GM23338 (cell line): ENCODE results near the gene SEMA6B. TPM values are rescaled to one million over a fixed set of nuclear protein-coding genes. Genes with fewer than 3 reads are reported as not detected.

Experiments
- ATAC-seq: fragments of 200-7000 bp; cut with Tn5 transposase; 3 replicates; pipeline ENCODE4 v1.9.1; 2020
- DNase-seq: peaks from one replicate; pipeline ENCODE4 v3.0.0-alpha.2; 2015; ENCODE audit warnings: low spot score
- H2AFZ ChIP-seq: fragments of 200-600 bp; sonication (generic); 2 replicates; pipeline ENCODE4 v1.8.0; 2016; ENCODE audit warnings: antibody characterized with exemption, mild to moderate bottlenecking, moderate library complexity
- H3F3A ChIP-seq: fragments of 200-600 bp; sonication (generic); replicated peaks from 2 replicates; pipeline ENCODE4 v1.8.0; 2017; ENCODE audit warnings: antibody characterized with exemption, mixed run types, low read depth
- H3K27ac ChIP-seq: fragments of 200-600 bp; sonication (generic); 2 replicates; pipeline ENCODE4 v1.6.1; 2016; ENCODE audit warnings: low read depth
- H3K27me3 ChIP-seq: fragments of 200-600 bp; sonication (generic); 2 replicates; pipeline ENCODE4 v1.8.0; 2016; ENCODE audit warnings: mild to moderate bottlenecking, mixed run types, moderate library complexity; ENCODE audit not compliant: insufficient read depth
- H3K36me3 ChIP-seq: fragments of 200-600 bp; sonication (generic); 2 replicates; pipeline ENCODE4 v1.8.0; 2016; ENCODE audit warnings: mild to moderate bottlenecking; ENCODE audit not compliant: insufficient read depth
- H3K4me1 ChIP-seq: fragments of 200-600 bp; sonication (generic); 2 replicates; pipeline ENCODE4 v1.8.0; 2016; ENCODE audit warnings: mild to moderate bottlenecking, moderate library complexity; ENCODE audit not compliant: insufficient read depth
- H3K4me2 ChIP-seq: fragments of 200-600 bp; sonication (generic); 2 replicates; pipeline ENCODE4 v1.7.1; 2017; ENCODE audit warnings: mixed run types
- H3K4me3 ChIP-seq: fragments of 200-600 bp; sonication (generic); 2 replicates; pipeline ENCODE4 v1.6.1; 2016; ENCODE audit warnings: mixed run types
- H3K79me2 ChIP-seq: fragments of 200-600 bp; sonication (generic); replicated peaks from 2 replicates; pipeline ENCODE4 v1.8.0; 2017; ENCODE audit warnings: mild to moderate bottlenecking; ENCODE audit not compliant: insufficient read depth
- H3K9me2 ChIP-seq: fragments of 200-600 bp; sonication (generic); 2 replicates; pipeline ENCODE4 v1.8.0; 2017; ENCODE audit not compliant: insufficient read depth
- H4K20me1 ChIP-seq: fragments of 200-600 bp; sonication (generic); replicated peaks from 2 replicates; pipeline ENCODE4 v1.8.0; 2017; ENCODE audit warnings: mild to moderate bottlenecking; ENCODE audit not compliant: insufficient read depth
- H3K27ac Mint-ChIP-seq: 2 replicates; pipeline ENCODE4 v1.8.0; 2020; ENCODE audit warnings: inconsistent platforms, mild to moderate bottlenecking, moderate library complexity, mixed read lengths
- H3K27me3 Mint-ChIP-seq: 3 replicates; pipeline ENCODE4 v1.8.0; 2022; ENCODE audit warnings: low read depth, mild to moderate bottlenecking, moderate library complexity, mixed read lengths, inconsistent platforms; ENCODE audit not compliant: insufficient read depth, poor library complexity
- H3K36me3 Mint-ChIP-seq: 3 replicates; pipeline ENCODE4 v1.8.0; 2021; ENCODE audit warnings: low read depth, mild to moderate bottlenecking, inconsistent platforms, moderate library complexity, mixed read lengths
- H3K4me1 Mint-ChIP-seq: 3 replicates; pipeline ENCODE4 v1.8.0; 2020; ENCODE audit warnings: mild to moderate bottlenecking, inconsistent platforms, mixed read lengths
- H3K4me3 Mint-ChIP-seq: 3 replicates; pipeline ENCODE4 v1.8.0; 2021; ENCODE audit warnings: moderate library complexity, mild to moderate bottlenecking, inconsistent platforms, mixed read lengths
- H3K9me3 Mint-ChIP-seq: 3 replicates; pipeline ENCODE4 v1.8.0; 2020; ENCODE audit warnings: moderate library complexity, mild to moderate bottlenecking, inconsistent platforms, mixed read lengths
- CREB1 ChIP-seq: fragments of 250-450 bp; sonication (Bioruptor Pico); IDR thresholded peaks from 2 replicates; pipeline ENCODE4 v1.5.0; 2020; ENCODE audit warnings: low read depth, mild to moderate bottlenecking, moderate library complexity
- CTCF ChIP-seq, 2 experiments: fragments of 200-600 bp in 1 of 2; sonication (generic) in 1 of 2; conservative IDR thresholded peaks; 2 replicates each; pipeline versions ENCODE4 v1.5.1 to v1.6.1; 2016 to 2017; ENCODE audit warnings: antibody characterized with exemption in 2 of 2, low read depth in 2 of 2, mild to moderate bottlenecking in 2 of 2, moderate library complexity in 1 of 2
- JUNB ChIP-seq: IDR thresholded peaks from one replicate; pipeline ENCODE4 v1.6.1; 2016; ENCODE audit warnings: antibody characterized with exemption; ENCODE audit not compliant: unreplicated experiment
- NANOG ChIP-seq: IDR thresholded peaks from 2 replicates; pipeline ENCODE4 v1.6.1; 2016; ENCODE audit warnings: antibody characterized with exemption, borderline replicate concordance
- POLR2AphosphoS5 ChIP-seq: IDR thresholded peaks from 2 replicates; pipeline ENCODE4 v1.6.1; 2016; ENCODE audit warnings: antibody characterized with exemption, low read depth
- STAT1 ChIP-seq: IDR thresholded peaks from one replicate; pipeline ENCODE4 v1.6.1; 2016; ENCODE audit warnings: antibody characterized with exemption; ENCODE audit not compliant: unreplicated experiment
- ZNF114 ChIP-seq: fragments of 250-450 bp; sonication (Bioruptor Pico); IDR thresholded peaks from 2 replicates; pipeline ENCODE4 v1.5.0; 2020; ENCODE audit warnings: mild to moderate bottlenecking, moderate library complexity
- polyA plus RNA-seq: library from polyadenylated mRNA; unstranded; fragments of >200 nt; fragmentation: Nextera tagmentation; extraction: Ambion mirVana; gene quantifications from 2 replicates; pipeline ENCODE4 v1.2.1, GENCODE V29; 2016
- total RNA-seq: library from RNA; depleted of rRNA; stranded (reverse); fragments of >200 nt; shearing (Covaris generic); gene quantifications from 2 replicates; pipeline ENCODE4 v1.2.3, GENCODE V29; 2014
- TF ChIP-seq, protein P1 (sequence below): IDR thresholded peaks from 2 replicates; pipeline ENCODE4 v1.6.1; 2016; ENCODE audit warnings: antibody characterized with exemption
- TF ChIP-seq, protein P2 (sequence below): IDR thresholded peaks from one replicate; pipeline ENCODE4 v1.6.1; 2018; ENCODE audit warnings: antibody characterized with exemption; ENCODE audit not compliant: unreplicated experiment

SEMA6B gene
- total and polyA plus RNA-seq, 2 experiments from 2014 or later, result 5.3 to 42.7 TPM

GRCh38 chr19:4602173-4602788, 42.8 kb upstream of the SEMA6B start:
- H3K27me3 ChIP-seq, result peaks cover 23% of the 10 kb centered on the region
- H3F3A ChIP-seq, result peaks cover 10% of the 10 kb centered on the region; the same call in 1 of the 2 replicates
- no peak for ATAC-seq
- no peak for TF ChIP-seq CREB1 (CRISPR knock-in tag)
- TF ChIP-seq CTCF (conservative IDR thresholded peaks at IDR 0.05; ENCODE audit: low read depth in 2 of 2), result no peak
- TF ChIP-seq, protein P1, sequence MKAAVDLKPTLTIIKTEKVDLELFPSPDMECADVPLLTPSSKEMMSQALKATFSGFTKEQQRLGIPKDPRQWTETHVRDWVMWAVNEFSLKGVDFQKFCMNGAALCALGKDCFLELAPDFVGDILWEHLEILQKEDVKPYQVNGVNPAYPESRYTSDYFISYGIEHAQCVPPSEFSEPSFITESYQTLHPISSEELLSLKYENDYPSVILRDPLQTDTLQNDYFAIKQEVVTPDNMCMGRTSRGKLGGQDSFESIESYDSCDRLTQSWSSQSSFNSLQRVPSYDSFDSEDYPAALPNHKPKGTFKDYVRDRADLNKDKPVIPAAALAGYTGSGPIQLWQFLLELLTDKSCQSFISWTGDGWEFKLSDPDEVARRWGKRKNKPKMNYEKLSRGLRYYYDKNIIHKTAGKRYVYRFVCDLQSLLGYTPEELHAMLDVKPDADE, result no peak
- no peak for TF ChIP-seq JUNB
- Mint-ChIP-seq H3K4me1 (peaks cover 4% of the 10 kb centered on the region; the same call in 2 of the 3 replicates), H3K4me3 (no peak overlapping the region), H3K9me3 (no peaks in the 10 kb centered on the region), H3K27ac (no peak overlapping the region), H3K36me3 (no peaks in the 10 kb centered on the region), H3K27me3 (peaks cover 18% of the 10 kb centered on the region)
- H3K27ac ChIP-seq, result no peak overlapping the region
- no peak overlapping the region for H3K4me3 ChIP-seq
- H2AFZ ChIP-seq, result no peak overlapping the region
- no peak for DNase-seq
- H3K36me3 ChIP-seq, result no peaks in the 10 kb centered on the region
- 0 out of 2 replicates have a peak, but pooled peaks cover 2% of the 10 kb centered on the region for H3K4me1 ChIP-seq
- no peaks in the 10 kb centered on the region; the same call in 1 of the 2 replicates for H4K20me1 ChIP-seq
- H3K79me2 ChIP-seq, result no peaks in the 10 kb centered on the region
- no peaks in the 10 kb centered on the region for H3K9me2 ChIP-seq
- H3K4me2 ChIP-seq, result no peak overlapping the region

GRCh38 chr19:4600893-4601292, 41.4 kb upstream of the SEMA6B start:
- H3K4me3 Mint-ChIP-seq, result no peak overlapping the region
- Histone ChIP-seq H3K4me3 (no peak overlapping the region), H3K9me2 (no peaks in the 10 kb centered on the region), H3K4me1 (0 out of 2 replicates have a peak, but pooled peaks cover 4% of the 10 kb centered on the region), H3F3A (0 out of 2 replicates have a peak, but pooled peaks cover 7% of the 10 kb centered on the region), H3K79me2 (no peaks in the 10 kb centered on the region), H3K27ac (no peak overlapping the region), H3K4me2 (no peak overlapping the region), H4K20me1 (no peaks in the 10 kb centered on the region; the same call in 1 of the 2 replicates), H3K36me3 (no peaks in the 10 kb centered on the region), H3K27me3 (peaks cover 30% of the 10 kb centered on the region), H2AFZ (no peak overlapping the region)
- H3K27ac Mint-ChIP-seq, result no peak overlapping the region
- ATAC-seq (no peak), DNase-seq (no peak)
- H3K9me3 Mint-ChIP-seq, result no peaks in the 10 kb centered on the region
- TF ChIP-seq, protein P2, sequence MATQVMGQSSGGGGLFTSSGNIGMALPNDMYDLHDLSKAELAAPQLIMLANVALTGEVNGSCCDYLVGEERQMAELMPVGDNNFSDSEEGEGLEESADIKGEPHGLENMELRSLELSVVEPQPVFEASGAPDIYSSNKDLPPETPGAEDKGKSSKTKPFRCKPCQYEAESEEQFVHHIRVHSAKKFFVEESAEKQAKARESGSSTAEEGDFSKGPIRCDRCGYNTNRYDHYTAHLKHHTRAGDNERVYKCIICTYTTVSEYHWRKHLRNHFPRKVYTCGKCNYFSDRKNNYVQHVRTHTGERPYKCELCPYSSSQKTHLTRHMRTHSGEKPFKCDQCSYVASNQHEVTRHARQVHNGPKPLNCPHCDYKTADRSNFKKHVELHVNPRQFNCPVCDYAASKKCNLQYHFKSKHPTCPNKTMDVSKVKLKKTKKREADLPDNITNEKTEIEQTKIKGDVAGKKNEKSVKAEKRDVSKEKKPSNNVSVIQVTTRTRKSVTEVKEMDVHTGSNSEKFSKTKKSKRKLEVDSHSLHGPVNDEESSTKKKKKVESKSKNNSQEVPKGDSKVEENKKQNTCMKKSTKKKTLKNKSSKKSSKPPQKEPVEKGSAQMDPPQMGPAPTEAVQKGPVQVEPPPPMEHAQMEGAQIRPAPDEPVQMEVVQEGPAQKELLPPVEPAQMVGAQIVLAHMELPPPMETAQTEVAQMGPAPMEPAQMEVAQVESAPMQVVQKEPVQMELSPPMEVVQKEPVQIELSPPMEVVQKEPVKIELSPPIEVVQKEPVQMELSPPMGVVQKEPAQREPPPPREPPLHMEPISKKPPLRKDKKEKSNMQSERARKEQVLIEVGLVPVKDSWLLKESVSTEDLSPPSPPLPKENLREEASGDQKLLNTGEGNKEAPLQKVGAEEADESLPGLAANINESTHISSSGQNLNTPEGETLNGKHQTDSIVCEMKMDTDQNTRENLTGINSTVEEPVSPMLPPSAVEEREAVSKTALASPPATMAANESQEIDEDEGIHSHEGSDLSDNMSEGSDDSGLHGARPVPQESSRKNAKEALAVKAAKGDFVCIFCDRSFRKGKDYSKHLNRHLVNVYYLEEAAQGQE, result no peak
- TF ChIP-seq STAT1, result no peak
- TF ChIP-seq NANOG, result no peak
- no peak for TF ChIP-seq ZNF114 (CRISPR knock-in tag)
- no peak for TF ChIP-seq POLR2AphosphoS5
- peaks cover 6% of the 10 kb centered on the region; the same call in 2 of the 3 replicates for H3K4me1 Mint-ChIP-seq
- H3K27me3 Mint-ChIP-seq, result peaks cover 18% of the 10 kb centered on the region
- no peaks in the 10 kb centered on the region for H3K36me3 Mint-ChIP-seq
